Neural progenitor cell (in vitro differentiated cells): ENCODE measurements around the gene RHBDL1. TPM values are rescaled to one million over a fixed set of nuclear protein-coding genes. Genes with fewer than 3 reads are reported as not detected.
A peak's percentile ranks its signal among the peaks of the same experiment; 100 is the strongest.

ENCODE experiments used
- DNase-seq: peaks from one replicate; pipeline ENCODE4 v3.0.0-alpha.2; 2016; ENCODE audit warnings: low spot score
- H2AFZ ChIP-seq: fragments of 200-600 bp; sonication (generic); replicated peaks from 2 replicates; pipeline ENCODE4 v1.6.1; 2016; ENCODE audit warnings: antibody characterized with exemption
- H3F3A ChIP-seq: fragments of 200-600 bp; sonication (generic); 2 replicates; pipeline ENCODE4 v1.6.1; 2016; ENCODE audit warnings: antibody characterized with exemption, low read depth
- H3K27ac ChIP-seq: fragments of 200-600 bp; sonication (generic); 2 replicates; pipeline ENCODE4 v1.5.1; 2016; ENCODE audit warnings: mild to moderate bottlenecking
- H3K27me3 ChIP-seq: fragments of 200-600 bp; sonication (generic); 2 replicates; pipeline ENCODE4 v1.6.1; 2016; ENCODE audit warnings: mild to moderate bottlenecking, moderate library complexity
- H3K36me3 ChIP-seq: fragments of 200-600 bp; sonication (generic); 2 replicates; pipeline ENCODE4 v1.5.1; 2016
- H3K4me1 ChIP-seq: fragments of 200-600 bp; sonication (generic); 2 replicates; pipeline ENCODE4 v1.6.1; 2016; ENCODE audit warnings: mixed run types
- H3K4me2 ChIP-seq: fragments of 200-600 bp; sonication (generic); 2 replicates; pipeline ENCODE4 v1.6.1; 2016
- H3K4me3 ChIP-seq: fragments of 200-600 bp; sonication (generic); 2 replicates; pipeline ENCODE4 v1.5.1; 2016
- H3K79me2 ChIP-seq: fragments of 200-600 bp; sonication (generic); 2 replicates; pipeline ENCODE4 v1.6.1; 2016; ENCODE audit warnings: low read depth
- H3K9ac ChIP-seq: fragments of 200-600 bp; sonication (generic); 2 replicates; pipeline ENCODE4 v1.6.1; 2016
- H3K9me3 ChIP-seq: fragments of 200-600 bp; sonication (generic); 2 replicates; pipeline ENCODE4 v1.5.1; 2016; ENCODE audit warnings: low read depth
- H4K20me1 ChIP-seq: fragments of 200-600 bp; sonication (generic); 2 replicates; pipeline ENCODE4 v1.6.1; 2016; ENCODE audit warnings: low read depth
- H3K27ac Mint-ChIP-seq: 3 replicates; pipeline ENCODE4 v1.8.0; 2021; ENCODE audit warnings: mixed read lengths
- H3K27me3 Mint-ChIP-seq: 2 replicates; pipeline ENCODE4 v1.8.0; 2022; ENCODE audit warnings: low read depth, mild to moderate bottlenecking, inconsistent platforms, moderate library complexity, mixed read lengths; ENCODE audit not compliant: insufficient read depth
- H3K36me3 Mint-ChIP-seq: 3 replicates; pipeline ENCODE4 v1.8.0; 2021; ENCODE audit warnings: mixed read lengths
- H3K4me1 Mint-ChIP-seq: 3 replicates; pipeline ENCODE4 v1.8.0; 2021; ENCODE audit warnings: mixed read lengths
- H3K4me3 Mint-ChIP-seq: 3 replicates; pipeline ENCODE4 v1.8.0; 2021; ENCODE audit warnings: mild to moderate bottlenecking, moderate library complexity, mixed read lengths
- H3K9me3 Mint-ChIP-seq: 3 replicates; pipeline ENCODE4 v1.8.0; 2020; ENCODE audit warnings: mixed read lengths
- EZH2 ChIP-seq: fragments of 200-600 bp; sonication (generic); IDR thresholded peaks from 2 replicates; pipeline ENCODE4 v1.6.1; 2017; ENCODE audit warnings: antibody characterized with exemption, mild to moderate bottlenecking, moderate library complexity
- EZH2phosphoT487 ChIP-seq: fragments of 200-600 bp; sonication (generic); IDR thresholded peaks from 2 replicates; pipeline ENCODE4 v1.6.1; 2017; ENCODE audit warnings: antibody characterized with exemption
- total RNA-seq: library from RNA; depleted of rRNA; stranded (reverse); fragments of >200 nt; gene quantifications from 2 replicates; pipeline ENCODE4 v1.2.3, GENCODE V29; 2015; ENCODE audit warnings: low replicate concordance
- TF ChIP-seq, protein P1 (sequence below): fragments of 200-600 bp; sonication (generic); IDR thresholded peaks from 2 replicates; pipeline ENCODE4 v1.5.1; 2017; ENCODE audit warnings: antibody characterized with exemption, mild to moderate bottlenecking

The RHBDL1 gene
- total RNA-seq, 1 donor from 2014 or later: 0.28 TPM

DNA sequence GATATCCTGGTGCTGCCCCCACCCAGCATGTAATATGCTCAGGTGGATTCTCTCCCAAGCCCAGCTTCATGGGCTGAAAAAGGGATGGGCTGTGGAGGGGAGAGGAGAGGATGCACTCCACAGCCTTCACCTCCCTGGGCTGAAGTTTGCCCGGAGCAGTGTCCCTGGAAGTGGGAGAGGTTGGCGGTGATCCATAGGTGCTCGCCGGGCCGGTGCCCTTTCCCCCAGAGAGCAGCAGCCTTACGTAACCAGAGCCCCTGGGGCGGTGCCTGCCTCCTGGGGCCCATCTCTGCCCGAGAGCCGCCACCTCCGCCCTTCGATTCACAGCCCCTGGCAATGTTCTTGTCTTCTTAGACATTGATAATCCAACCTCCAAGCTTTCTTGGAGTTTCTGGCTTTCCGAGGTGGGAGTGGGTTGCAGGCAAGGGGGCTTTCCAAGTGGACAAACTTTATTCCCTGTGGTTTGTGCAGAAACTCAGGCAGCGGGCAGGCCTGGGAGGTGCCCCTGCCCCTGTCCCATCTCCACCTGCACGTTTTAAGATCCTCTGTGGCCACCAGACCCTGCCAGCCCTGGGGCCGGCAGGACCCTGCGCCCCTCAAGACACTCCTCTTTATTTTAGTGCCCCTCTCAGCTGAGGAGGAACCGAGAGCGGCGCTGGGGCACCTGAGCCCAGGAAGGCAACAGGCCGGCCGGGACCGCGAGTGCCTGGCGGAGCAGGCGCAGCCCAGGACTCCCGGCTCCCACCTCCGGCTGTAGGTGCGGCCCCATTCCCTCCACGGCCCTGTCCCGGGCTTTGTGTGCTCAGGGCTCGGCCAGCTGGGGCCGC, 29.4 kb upstream of the RHBDL1 start:
- Mint-ChIP-seq H3K4me1 (peaks cover 9% of the 10 kb centered on the region), H3K9me3 (no peaks in the 10 kb centered on the region), H3K36me3 (no peaks in the 10 kb centered on the region), H3K27me3 (no peaks in the 10 kb centered on the region), H3K4me3 (no peak overlapping the region), H3K27ac (no peak overlapping the region)
- Histone ChIP-seq H3K36me3 (no peaks in the 10 kb centered on the region), H3F3A (peaks cover 15% of the 10 kb centered on the region), H3K4me1 (peaks cover 5% of the 10 kb centered on the region), H3K9me3 (no peaks in the 10 kb centered on the region), H3K27ac (no peak overlapping the region), H2AFZ (no peak overlapping the region), H3K79me2 (no peaks in the 10 kb centered on the region), H3K4me2 (no peak overlapping the region), H4K20me1 (peaks cover 16% of the 10 kb centered on the region), H3K9ac (no peak overlapping the region), H3K4me3 (no peak overlapping the region), H3K27me3 (peaks cover 33% of the 10 kb centered on the region)
- DNase-seq: no peak
- TF ChIP-seq, protein P1, sequence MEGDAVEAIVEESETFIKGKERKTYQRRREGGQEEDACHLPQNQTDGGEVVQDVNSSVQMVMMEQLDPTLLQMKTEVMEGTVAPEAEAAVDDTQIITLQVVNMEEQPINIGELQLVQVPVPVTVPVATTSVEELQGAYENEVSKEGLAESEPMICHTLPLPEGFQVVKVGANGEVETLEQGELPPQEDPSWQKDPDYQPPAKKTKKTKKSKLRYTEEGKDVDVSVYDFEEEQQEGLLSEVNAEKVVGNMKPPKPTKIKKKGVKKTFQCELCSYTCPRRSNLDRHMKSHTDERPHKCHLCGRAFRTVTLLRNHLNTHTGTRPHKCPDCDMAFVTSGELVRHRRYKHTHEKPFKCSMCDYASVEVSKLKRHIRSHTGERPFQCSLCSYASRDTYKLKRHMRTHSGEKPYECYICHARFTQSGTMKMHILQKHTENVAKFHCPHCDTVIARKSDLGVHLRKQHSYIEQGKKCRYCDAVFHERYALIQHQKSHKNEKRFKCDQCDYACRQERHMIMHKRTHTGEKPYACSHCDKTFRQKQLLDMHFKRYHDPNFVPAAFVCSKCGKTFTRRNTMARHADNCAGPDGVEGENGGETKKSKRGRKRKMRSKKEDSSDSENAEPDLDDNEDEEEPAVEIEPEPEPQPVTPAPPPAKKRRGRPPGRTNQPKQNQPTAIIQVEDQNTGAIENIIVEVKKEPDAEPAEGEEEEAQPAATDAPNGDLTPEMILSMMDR: no peak
- TF ChIP-seq EZH2phosphoT487: no peak
- TF ChIP-seq EZH2: no peak

DNA sequence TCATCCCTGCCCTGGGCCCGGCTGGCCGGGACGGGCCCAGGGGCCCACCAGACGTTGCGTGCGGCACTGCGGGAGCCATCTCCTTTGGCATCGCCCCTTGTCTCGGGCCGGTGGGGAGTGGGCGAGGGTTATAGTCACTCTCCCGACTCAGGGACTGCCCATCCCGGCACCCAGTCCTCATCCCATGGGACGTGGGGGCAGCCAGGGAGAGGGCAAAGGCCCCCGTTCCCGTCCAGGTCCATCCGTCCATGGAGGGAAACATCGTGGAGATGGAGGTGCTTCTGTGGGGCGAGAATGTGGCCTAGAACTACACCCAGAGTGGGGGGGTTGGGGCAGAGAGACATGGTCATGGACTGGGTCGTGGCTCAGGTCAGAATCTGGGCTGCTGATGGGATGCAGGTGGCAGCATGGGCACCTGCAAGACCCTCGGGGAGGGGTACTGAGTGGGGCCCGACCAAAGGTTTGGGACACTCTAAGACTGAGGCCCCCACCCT, 28.7 kb upstream of the RHBDL1 start:
- Histone ChIP-seq H3K9ac (no peak overlapping the region), H2AFZ (no peak overlapping the region), H3K79me2 (no peaks in the 10 kb centered on the region), H3K4me1 (peaks cover 5% of the 10 kb centered on the region), H3K9me3 (no peaks in the 10 kb centered on the region), H3K36me3 (no peaks in the 10 kb centered on the region), H3K4me2 (no peak overlapping the region), H4K20me1 (peaks cover 16% of the 10 kb centered on the region), H3K4me3 (no peak overlapping the region), H3K27ac (no peak overlapping the region), H3K27me3 (peaks cover 26% of the 10 kb centered on the region), H3F3A (peaks cover 15% of the 10 kb centered on the region)
- H3K4me3 Mint-ChIP-seq: peak overlapping the region; percentile 48
- no peak for DNase-seq
- peaks cover 9% of the 10 kb centered on the region for H3K4me1 Mint-ChIP-seq
- H3K9me3 Mint-ChIP-seq: no peaks in the 10 kb centered on the region
- TF ChIP-seq EZH2: no peak
- TF ChIP-seq EZH2phosphoT487: no peak
- TF ChIP-seq, protein P1: no peak
- no peak overlapping the region for H3K27ac Mint-ChIP-seq
- H3K36me3 Mint-ChIP-seq: no peaks in the 10 kb centered on the region
- H3K27me3 Mint-ChIP-seq: no peaks in the 10 kb centered on the region

DNA sequence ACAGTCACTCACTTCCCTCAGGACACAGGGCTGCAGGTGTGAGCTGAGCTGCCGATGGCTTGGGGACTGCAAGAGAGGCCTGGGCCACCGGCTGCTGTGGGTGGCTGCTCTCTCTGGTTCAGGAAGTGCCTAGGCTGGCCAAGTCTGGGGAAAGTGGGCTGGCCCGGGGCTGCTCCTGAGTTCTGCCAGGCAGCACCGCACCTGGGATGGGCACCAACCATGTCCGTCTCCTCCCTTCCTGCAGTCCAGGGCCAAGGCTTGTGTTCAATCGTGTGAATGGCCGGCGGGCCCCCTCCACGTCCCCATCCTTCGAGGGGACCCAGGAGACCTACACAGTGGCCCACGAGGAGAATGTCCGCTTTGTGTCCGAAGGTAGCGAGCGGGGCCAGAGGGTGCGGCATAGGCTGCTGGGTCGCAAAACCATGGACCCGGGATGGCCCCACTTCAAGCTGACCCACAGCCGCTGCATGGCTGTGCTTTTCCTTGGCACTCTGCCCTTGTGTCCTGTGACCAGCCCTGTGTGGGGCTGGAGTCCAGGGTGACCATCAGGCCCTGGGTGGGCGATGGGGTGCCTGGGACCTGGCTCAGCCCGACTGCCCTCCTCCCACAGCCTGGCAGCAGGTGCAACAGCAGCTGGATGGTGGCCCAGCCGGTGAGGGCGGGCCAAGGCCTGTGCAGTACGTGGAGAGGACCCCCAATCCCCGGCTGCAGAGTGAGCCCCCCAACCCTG, 28.1 kb upstream of the RHBDL1 start:
- H3K79me2 ChIP-seq: no peaks in the 10 kb centered on the region
- H3K9ac ChIP-seq: no peak overlapping the region
- H3K9me3 Mint-ChIP-seq: no peaks in the 10 kb centered on the region
- H3K27ac Mint-ChIP-seq: no peak overlapping the region
- H3F3A ChIP-seq: peaks cover 14% of the 10 kb centered on the region
- H3K9me3 ChIP-seq: no peaks in the 10 kb centered on the region
- H3K4me3 ChIP-seq: no peak overlapping the region
- H3K27me3 ChIP-seq: peaks cover 20% of the 10 kb centered on the region
- H3K4me2 ChIP-seq: no peak overlapping the region
- no peaks in the 10 kb centered on the region for H3K36me3 ChIP-seq
- DNase-seq: no peak
- H3K4me3 Mint-ChIP-seq: peak overlapping the region; percentile 46
- H4K20me1 ChIP-seq: peaks cover 16% of the 10 kb centered on the region
- H2AFZ ChIP-seq: no peak overlapping the region
- TF ChIP-seq EZH2phosphoT487 (no peak), EZH2 (no peak)
- TF ChIP-seq, protein P1: no peak
- peaks cover 5% of the 10 kb centered on the region for H3K4me1 ChIP-seq
- no peaks in the 10 kb centered on the region for H3K27me3 Mint-ChIP-seq
- peaks cover 9% of the 10 kb centered on the region for H3K4me1 Mint-ChIP-seq
- H3K27ac ChIP-seq: no peak overlapping the region
- no peaks in the 10 kb centered on the region for H3K36me3 Mint-ChIP-seq
